Fibroblast of villous mesenchyme (primary cell): ENCODE data around the gene OSBP2. TPM values are rescaled to one million over a fixed set of nuclear protein-coding genes. Genes with fewer than 3 reads are reported as not detected.

Experiments used
- DNase-seq: peaks from one replicate; pipeline ENCODE4 v3.0.0-alpha.2; 2010; ENCODE audit warnings: low read depth
- H3K4me3 ChIP-seq: 2 replicates; pipeline ENCODE4 v1.5.1; 2011; ENCODE audit warnings: low read depth, mild to moderate bottlenecking, low read length
- CTCF ChIP-seq: IDR thresholded peaks from 2 replicates; pipeline ENCODE4 v1.5.1; 2012; ENCODE audit warnings: low read depth, mild to moderate bottlenecking, low read length; ENCODE audit not compliant: insufficient read depth
- total RNA-seq: library from RNA; depleted of rRNA; stranded (reverse); fragments of >200 nt; gene quantifications from 2 replicates; pipeline ENCODE4 v1.2.3, GENCODE V29; 2012

The OSBP2 gene
- total RNA-seq, 1 donor = 0.43 TPM

DNA sequence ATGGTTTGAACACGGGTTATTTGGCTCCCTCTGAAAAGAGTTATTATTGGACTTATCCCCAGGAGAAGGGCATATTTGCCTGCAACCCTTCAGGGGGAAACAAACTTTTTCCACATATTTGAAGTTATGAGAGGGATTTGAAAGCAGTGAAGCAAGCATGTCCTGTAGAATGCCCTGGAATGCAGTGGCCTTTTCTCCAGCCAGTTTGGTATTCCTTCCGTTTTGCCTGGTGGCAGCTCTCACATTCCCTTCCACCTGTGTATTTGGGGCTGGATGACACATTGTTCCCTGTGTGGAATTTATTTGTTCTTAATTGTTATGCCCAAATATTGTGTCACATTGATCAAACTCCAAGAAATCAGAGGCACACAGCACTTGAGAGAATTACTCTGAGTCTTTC lies 59.0 kb downstream of the OSBP2 start:
- no peak for DNase-seq
- TF ChIP-seq CTCF = no peak
- H3K4me3 ChIP-seq = no peak overlapping the region

GRCh38 chr22:30754521-30754920 lies 59.8 kb downstream of the OSBP2 start:
- TF ChIP-seq CTCF = no peak

GRCh38 chr22:30754971-30755758 lies 60.5 kb downstream of the OSBP2 start:
- DNase-seq = peak; percentile 80
- peak; percentile 83 for TF ChIP-seq CTCF
- no peak overlapping the region for H3K4me3 ChIP-seq

More at GRCh38 chr22:30754521-30754920, 59.8 kb downstream of the OSBP2 start:
- no peak overlapping the region for H3K4me3 ChIP-seq
- DNase-seq = no peak

DNA sequence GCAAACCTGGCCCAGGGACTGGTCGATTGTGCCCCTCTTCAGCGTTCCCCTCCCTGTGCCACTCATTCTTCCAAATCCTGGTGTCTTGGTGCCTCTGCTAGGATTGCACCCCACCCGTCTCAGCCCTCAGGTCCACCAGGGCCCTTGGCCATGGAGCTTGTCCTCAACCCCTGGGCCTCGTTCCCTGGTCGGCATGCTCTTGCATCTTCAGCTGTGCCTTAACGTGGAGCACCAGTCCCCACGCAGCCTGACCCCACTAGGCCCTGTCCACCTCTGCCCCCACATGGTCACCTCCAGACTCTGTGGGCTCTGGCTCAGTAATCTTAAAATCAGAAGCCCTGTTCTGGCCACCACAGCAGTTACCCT lies 61.1 kb downstream of the OSBP2 start:
- H3K4me3 ChIP-seq = no peak overlapping the region
- no peak for TF ChIP-seq CTCF
- no peak for DNase-seq

DNA sequence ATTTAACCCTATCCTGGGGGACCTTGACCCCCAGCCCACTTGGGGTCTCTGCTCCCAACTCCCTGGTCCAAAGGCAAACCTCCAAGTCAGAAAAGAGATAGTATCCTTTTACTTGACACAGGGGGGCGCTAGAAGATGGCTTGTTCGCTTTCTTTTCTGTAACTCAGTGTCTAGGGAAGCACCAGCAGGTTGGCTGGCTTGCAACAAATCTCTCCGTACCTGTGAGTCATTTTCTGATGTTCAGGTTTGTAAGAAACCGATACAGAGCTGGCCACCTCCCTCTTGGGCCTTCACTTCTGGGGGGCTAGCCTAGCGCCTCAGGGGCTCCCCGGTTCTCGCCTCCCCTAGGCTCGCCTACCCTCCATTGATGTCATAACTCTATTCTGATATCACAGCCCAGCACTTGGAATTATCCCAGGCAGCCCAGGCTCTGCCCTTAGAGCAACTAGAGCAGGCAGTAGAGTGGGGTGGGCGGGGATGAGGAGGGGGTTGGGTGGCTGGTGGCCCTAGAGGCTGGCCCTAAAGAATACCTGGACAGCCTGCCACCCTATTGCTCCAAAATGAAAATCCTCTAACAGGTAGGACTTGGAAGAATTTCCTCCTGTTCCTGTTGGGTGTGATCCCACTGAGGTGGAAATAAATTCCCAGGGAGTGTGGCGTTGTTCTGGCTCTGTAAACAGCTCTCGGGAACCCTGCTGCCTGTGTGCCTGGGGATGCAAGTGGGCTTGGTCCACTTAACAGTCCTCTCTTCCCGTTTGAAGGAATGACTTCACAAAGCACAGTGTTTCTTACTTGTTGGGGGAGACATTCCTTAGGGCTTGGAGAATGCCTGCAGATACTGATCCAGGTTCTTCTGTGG lies 69.4 kb downstream of the OSBP2 start:
- TF ChIP-seq CTCF = peak; percentile 72
- DNase-seq = peak; percentile 79
- H3K4me3 ChIP-seq = no peak overlapping the region

- H3K4me3 ChIP-seq = no peak overlapping the region
- DNase-seq = no peak
- no peak for TF ChIP-seq CTCF
Observed at GRCh38 chr22:30767661-30768060, 73.0 kb downstream of the OSBP2 start.
